IPS-NIHi11 (cell line): Measurements from ENCODE around the gene SOX6.
A peak's percentile ranks its signal among the peaks of the same experiment; 100 is the strongest.
"Not testable (repeated sequence)": the region's sequence is repeated elsewhere in the genome, so short reads cannot be mapped to it uniquely, and the experiment has no call there.

Experiments used
- DNase-seq: peaks from one replicate; pipeline ENCODE4 v3.0.0; 2012; ENCODE audit warnings: mixed read lengths, low spot score

SOX6 gene

DNA sequence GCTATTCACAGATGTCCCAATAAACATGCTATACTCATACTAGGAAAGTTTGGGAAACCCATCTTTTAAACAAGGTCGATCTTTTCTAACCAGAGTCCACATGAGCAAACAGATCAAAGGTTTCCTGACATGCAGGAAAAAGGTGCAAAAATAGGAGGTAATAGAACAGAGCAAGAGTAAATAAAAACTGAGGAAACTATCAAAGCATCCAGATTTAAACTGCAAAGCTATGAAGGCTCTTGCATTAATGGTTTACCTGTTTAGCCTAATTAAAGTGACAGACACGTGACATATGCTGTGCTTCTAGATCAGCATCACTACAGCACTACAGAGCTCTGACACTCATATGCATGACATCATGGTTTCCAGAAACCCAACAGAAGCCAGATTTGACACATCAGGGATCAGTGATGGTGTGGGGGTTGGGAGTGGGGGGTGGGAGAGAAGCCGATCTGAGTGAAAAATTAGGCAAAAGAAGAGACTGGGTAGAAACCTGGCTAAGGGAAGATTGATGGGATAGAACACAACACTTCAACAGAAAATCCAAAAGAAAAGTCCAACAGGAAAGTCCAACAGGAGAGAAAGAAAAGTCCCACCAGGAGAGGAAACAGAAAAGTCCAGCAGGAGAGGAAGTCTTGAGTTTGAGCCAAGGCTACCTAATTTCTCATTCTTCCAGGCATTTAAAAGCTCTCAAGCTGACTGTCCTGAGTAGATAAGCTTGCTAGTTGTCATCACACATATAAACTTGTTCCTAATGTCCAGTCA is 262.3 kb downstream of the SOX6 start:
- no peak for DNase-seq

DNA sequence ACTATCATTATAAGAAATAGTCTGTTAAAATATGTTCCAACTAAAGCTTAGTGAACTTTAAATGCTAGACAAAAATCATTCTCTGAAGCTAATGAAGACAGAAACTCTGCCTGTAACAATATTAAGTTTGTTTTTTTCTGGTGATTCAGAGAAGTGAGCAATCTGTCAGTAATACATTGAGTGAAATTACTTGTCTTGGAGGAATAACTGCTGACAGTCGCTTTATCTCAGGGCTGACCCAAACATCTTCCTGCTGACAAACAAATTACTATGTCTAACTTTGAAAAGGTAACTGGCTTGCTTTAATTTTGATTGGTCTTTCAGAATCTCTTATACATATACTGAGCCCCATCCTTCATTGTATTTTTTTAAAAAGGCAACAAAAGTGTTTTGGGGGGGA is 264.5 kb downstream of the SOX6 start:
- no peak for DNase-seq

GRCh38 chr11:16089481-16089880 is 266.9 kb downstream of the SOX6 start:
- no peak for DNase-seq

- DNase-seq, result no peak
Measured at GRCh38 chr11:16088774-16089173, 267.6 kb downstream of the SOX6 start.

- no peak for DNase-seq
Measured at GRCh38 chr11:16087886-16088285, 268.5 kb downstream of the SOX6 start.

DNA sequence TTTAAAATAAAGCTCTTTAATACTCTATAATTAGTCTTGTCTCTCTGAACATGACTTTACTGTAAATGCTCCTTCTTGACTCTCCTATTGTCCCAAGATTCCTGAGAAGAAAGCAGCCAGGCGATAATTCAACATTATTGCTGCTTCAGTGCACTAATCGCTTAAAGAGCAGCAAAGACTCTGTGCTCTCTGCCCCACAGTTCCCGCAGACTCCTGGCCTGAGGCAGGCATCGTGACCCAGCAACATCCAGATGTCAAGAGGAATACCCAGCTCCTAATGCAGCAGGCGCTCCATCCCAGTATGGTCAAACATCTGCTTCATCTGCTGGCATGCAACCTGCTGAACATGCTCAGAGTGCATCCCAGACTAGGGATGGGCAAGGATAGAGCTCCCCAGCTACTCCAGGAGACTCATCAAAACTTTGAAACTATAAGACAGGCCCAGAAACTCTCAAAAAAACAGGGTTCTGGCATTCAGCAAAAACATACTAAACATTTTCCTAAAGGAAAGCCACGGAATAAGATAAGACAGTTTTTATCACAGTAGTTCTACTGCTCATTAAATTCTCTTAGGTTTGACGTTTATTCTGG is 270.0 kb downstream of the SOX6 start:
- peak; percentile 30 for DNase-seq

- no peak for DNase-seq
Measured at GRCh38 chr11:16082095-16083055, 274.0 kb downstream of the SOX6 start.

GRCh38 chr11:16081382-16082094 is 274.8 kb downstream of the SOX6 start:
- DNase-seq, result no peak

DNA sequence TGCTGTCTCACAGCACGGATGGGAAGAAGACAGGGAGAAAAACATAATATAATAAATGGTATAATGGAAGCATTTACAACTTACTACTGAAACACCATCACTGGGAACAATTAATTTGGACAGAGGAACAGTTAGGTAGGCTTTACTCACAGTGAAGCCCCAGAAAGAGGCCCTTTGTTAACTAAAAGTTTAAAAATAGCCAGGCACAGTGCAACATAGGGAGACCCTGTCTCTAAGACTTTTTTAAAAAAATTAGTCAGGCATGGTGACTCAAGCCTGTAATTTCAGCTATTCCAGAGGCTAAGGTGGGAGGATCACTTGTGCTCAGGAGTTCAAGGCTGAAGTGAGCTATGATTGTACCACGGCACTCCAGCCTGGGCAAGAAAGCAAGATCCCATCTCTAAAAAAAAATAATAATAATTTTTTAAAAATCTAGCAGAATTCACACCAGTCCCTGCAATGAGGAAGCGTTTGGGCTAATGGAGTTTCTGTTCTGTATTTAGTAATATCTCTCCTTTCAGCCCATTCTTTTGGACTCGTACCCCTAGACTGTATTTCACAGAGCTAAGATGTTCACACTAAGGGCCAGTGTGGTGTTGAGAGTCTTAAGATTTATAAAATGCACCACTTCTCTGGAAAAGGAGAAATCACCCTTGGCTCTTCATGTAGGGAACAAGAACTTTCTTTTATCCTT is 275.5 kb downstream of the SOX6 start:
- DNase-seq, result no peak

GRCh38 chr11:16078936-16079335 is 277.4 kb downstream of the SOX6 start:
- DNase-seq, result no peak

- DNase-seq, result no peak
Measured at GRCh38 chr11:16070573-16070972, 285.8 kb downstream of the SOX6 start.

- DNase-seq, result not testable (repeated sequence)
Measured at GRCh38 chr11:16067268-16067667, 289.1 kb downstream of the SOX6 start.

GRCh38 chr11:16059332-16059731 is 297.0 kb downstream of the SOX6 start:
- DNase-seq, result no peak

DNA sequence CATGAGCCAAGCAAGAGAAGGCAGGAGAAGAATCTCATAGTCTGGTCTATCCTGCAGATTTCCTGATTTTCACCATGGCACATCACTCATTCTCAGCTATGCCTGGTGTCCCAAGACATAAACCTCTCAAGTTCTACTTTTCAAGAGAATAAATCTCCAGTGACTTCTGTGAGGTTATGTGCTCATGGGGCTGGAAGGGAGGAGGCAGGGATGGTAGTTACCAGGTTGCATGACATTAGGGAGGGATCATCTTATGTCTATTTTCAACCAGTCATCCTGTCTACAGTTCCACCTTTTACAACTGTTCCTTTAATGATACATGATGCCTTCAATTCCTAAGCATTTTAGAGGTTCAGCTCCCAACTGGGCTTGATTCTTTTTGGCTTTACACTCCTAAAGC is 297.7 kb downstream of the SOX6 start:
- DNase-seq, result no peak

DNA sequence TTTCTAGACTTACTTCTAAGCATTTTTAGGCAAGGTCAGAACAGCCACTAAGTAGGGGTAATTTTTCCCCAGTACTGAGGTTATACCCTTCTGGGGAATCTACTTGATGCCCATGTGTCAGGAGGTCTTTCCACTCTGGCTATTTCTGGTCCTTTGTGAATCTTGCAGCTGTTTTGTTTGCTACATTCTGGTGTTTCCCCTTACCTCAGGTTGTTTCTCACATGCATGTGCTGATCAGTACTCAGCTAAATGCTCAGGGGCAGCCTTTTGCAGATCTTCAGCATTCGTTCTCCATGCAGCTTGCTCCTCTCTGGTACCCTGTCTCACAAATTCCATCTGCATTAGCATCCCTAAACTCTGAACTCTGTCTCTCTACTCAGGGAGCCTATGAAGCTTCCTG is 303.6 kb downstream of the SOX6 start:
- DNase-seq, result no peak

- peak; percentile 43 for DNase-seq
Measured at GRCh38 chr11:16049611-16050010, 306.7 kb downstream of the SOX6 start.

GRCh38 chr11:16047073-16047472 is 309.3 kb downstream of the SOX6 start:
- DNase-seq, result peak; percentile 21

DNA sequence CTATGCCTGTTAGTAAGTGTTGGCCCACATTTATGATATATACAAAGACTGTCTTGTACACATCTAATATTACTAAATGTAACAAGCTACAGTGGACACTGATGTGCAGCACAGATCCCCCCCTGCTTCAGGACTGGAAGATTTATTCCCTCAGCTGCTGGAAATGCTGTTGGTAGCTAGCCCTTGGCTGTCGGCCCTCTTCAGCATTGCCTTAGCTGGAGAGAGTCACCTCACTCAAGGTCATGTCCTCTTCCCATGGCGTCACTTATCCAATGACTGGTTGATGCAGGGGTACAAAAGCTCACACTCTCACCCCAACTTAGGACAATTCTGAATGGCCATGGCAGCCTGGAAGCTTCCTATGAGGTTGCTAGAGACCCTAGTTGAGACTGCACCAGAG is 312.7 kb downstream of the SOX6 start:
- no peak for DNase-seq

DNA sequence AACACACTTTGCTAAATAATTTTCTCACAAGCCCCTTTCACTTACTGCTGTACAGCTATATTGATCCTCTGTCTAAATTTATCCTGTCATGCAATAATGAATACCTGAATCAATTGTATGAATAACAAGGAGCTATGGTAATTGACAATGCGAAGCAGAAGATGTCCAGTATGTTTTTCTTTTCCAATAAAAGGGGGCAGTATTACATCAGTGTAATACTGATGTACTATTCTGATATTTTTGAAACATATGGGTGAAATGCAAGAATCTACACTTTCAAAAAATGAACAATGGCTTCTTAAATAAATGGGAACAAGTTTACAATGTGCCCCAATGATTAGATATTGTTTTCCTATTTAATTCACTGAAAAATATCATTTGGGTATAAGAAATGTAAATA is 315.1 kb downstream of the SOX6 start:
- no peak for DNase-seq

DNA sequence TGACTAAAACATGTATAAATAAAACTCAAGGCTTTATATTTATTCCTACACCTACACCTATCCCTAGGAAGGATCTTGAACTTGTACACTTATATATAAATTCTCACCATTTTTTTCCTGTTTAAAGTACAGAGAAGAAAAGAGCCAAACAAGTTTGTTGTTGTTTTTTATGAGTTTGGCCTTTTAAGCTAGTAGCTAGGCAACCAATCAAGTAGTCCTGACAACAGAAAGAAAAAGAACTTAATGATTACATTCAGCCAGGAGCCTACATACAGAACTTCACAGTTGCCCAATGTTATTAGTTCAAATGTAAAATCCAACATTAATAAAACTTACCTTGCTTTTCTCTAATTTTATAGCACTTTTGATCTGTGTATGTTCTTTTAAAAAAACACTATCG is 316.2 kb downstream of the SOX6 start:
- DNase-seq, result no peak

- no peak for DNase-seq
Measured at GRCh38 chr11:16037179-16037578, 319.2 kb downstream of the SOX6 start.

- DNase-seq, result no peak
Measured at GRCh38 chr11:16036218-16036617, 320.1 kb downstream of the SOX6 start.
